Measurements from ENCODE around the gene RFNG.

DNA sequence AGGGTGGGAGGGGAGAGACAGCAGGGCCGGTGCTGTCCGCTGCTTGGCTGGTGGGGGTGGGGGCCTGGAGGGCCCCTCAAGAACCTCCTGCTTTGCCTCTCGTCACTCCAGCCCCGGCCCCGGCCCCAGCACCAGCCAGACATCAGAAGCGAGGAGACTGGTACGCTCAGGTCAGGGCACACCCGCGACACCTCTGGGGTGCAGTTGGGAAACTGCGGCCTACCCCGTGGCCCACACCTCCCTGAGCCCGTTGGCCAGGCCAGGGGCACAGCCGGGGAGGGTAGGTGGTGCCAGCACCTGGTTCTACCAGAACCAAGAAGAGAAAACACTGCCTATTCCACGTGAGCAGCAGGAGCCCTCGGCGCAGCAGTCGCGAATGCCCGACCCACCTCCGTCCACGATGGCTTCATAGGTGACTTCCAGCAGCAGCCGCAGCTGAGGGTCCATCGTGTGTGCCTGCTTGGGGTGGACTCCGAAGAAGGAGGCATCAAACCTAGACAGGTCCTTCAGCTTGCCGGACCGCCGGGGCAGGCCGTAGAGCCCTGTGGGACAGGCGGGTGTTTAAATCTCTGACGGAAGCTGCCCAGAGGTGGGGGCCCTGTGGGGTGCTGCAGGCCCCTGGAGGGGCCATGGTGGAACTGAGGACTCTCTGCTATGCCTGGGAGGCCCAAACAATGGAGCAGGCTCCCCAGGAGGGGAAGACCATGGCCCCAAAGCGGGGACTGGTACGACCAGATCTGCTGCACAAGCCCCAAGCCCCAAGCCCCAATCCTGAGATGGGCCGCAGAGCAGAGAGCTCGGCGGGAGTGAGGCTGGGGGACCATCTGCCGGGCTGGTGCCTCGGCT lies 43.5 kb upstream of the RFNG start:
- TF ChIP-seq, protein P1, sequence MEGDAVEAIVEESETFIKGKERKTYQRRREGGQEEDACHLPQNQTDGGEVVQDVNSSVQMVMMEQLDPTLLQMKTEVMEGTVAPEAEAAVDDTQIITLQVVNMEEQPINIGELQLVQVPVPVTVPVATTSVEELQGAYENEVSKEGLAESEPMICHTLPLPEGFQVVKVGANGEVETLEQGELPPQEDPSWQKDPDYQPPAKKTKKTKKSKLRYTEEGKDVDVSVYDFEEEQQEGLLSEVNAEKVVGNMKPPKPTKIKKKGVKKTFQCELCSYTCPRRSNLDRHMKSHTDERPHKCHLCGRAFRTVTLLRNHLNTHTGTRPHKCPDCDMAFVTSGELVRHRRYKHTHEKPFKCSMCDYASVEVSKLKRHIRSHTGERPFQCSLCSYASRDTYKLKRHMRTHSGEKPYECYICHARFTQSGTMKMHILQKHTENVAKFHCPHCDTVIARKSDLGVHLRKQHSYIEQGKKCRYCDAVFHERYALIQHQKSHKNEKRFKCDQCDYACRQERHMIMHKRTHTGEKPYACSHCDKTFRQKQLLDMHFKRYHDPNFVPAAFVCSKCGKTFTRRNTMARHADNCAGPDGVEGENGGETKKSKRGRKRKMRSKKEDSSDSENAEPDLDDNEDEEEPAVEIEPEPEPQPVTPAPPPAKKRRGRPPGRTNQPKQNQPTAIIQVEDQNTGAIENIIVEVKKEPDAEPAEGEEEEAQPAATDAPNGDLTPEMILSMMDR (IDR thresholded peaks at IDR 0.05): no peak
- TF ChIP-seq EZH2 (IDR thresholded peaks at IDR 0.05): no peak

All from neural progenitor cell (in vitro differentiated cells).